GM19467 (cell line): ENCODE measurements around the gene IER5L.
A peak's percentile ranks its signal among the peaks of the same experiment; 100 is the strongest.
"Not testable (repeated sequence)": the region's sequence is repeated elsewhere in the genome, so short reads cannot be mapped to it uniquely, and the experiment has no call there.

ENCODE experiments used
- ATAC-seq: cut with Tn5 transposase; IDR thresholded peaks from one replicate; pipeline ENCODE4 v1.9.1; 2021; ENCODE audit warnings: mild to moderate bottlenecking, moderate library complexity; ENCODE audit not compliant: unreplicated experiment

The IER5L gene

DNA sequence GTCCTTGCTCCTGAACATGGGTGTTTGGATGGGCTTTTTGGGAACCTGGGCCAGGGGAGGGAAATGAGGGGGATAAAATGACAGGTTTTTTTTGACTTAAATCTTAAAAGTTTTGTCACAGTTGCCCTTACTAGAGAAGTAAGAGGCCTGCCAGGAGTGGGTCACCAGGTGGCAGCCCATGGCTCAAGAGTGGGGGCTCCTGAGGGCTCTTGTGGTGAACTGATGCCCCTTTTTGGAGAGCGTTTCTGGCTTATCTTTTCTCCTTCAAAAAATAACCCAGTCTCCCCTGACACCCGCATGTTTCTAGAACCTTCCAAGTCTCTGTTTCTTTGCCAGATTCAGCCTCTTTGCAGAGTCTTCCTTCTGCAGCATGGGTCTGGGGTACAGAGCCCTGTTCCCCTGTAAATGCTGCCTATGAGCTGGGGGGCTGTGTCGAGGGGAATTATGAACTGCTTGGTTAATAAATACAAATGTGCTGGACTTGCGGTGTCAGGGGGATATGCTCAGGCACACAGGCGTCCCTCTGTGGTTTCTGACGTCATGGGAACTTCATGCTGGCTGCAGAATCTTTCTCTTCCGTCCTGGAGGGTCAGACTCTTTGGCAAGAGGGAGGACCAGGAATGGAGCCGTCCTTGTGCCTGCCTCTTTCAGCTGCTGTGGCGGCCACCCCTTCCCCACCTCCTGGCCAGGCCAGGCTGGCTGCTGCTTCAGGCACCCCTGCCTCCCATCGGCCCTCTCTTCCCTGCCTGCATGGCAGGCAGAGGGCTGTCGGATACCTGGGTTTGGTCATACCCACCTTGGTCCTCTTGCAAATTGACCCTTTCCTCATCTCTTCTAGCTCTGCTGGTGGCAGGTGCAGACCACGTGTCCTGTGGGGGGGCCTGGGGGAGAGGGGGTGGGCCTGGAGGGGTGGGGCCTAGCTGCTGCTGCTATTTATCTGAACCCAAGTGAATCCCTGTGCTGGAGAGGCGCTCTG, 36.7 kb downstream of the IER5L start:
- no peak for ATAC-seq

DNA sequence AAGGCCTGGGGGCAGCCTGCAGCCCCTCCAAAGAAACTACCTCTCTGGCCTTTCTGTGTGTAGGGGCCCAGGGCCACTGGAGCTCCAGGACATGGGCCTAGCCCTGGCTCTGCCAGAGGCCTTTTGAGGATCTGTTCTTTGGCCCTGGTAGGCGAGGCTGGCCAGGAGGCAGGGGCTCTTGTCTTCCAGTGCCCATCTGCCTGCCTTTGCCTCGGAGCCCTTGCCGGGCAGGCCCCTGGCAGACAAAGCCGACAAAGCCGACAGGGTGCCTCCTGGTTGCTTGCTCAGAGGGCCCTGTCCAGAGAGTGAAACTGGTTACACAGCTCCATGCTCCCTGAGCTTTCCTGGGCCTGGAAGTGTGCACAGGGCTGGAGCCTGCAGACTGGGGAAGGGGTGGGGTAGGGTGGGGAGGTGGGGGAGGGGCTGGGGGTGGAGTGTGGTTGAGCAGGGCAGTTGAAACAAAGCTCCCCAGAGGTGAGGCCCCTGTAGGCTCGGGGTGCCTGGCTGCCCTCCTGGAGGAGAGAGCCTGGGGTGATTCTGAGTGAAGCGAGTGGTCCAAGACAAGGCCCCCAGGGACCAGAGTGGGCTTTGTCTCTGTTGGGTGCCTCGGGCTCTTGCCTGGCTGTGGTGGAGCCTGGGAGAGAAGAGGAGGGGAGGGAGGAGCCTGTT, 37.5 kb downstream of the IER5L start:
- ATAC-seq, result peak; percentile 10

DNA sequence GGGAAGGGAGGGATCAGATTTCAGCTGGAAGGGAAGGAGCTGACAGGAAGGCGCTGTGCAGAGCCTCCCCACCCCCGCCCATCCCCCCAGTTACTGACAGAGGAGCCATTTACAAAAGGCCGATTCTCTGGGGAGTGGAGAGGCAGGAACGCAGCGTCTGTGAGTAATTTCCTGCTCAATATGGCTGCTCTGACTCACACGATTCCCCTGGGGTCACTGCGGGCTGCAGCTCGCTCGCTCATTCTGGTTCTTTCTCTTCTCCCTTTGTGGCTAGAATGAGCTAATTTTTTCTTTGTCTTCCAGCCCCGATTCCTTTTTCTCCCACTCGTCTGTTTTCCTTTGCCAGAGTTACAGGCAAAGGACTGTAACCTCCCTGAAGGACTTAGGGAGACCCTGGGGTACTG, 38.1 kb downstream of the IER5L start:
- peak; percentile 47 for ATAC-seq

GRCh38 chr9:129139233-129139992, 38.6 kb downstream of the IER5L start:
- no peak for ATAC-seq

DNA sequence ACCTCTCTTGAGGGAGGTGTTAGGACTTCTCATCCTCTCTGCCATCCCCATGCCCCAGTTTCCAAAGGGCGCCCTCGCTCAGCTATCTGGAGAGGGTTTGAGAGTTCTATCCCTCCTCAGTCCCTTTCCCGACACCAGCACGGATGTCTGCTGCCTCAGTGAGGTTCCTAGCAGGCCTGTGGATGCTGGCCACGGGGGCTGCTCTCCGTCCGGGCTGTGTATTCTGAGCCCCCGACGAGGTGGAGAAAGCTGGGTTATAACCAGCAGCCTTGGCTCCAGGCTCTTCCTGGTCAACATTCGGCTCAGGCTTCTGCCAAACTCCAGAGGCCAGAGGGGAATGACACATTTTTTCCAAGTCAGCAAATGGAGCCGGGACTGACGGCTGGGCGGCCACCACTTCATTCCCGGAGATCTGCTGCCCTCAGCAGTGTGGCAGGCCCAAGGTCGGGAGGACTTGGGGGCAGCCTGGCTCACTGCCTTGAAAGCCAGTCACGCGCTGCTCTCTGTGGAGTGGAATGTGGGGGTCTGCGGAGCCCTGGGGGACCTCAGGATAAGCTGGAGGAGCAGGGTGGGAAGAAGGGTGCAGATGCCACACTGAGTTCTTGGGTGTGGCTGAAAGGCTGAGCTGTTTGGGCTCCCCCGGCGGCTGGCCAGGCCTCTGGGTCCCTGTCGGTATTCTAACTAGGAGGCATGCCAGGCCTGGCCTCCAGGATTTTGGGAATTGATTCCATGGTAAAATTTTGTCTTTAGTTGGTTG, 39.4 kb downstream of the IER5L start:
- no peak for ATAC-seq

DNA sequence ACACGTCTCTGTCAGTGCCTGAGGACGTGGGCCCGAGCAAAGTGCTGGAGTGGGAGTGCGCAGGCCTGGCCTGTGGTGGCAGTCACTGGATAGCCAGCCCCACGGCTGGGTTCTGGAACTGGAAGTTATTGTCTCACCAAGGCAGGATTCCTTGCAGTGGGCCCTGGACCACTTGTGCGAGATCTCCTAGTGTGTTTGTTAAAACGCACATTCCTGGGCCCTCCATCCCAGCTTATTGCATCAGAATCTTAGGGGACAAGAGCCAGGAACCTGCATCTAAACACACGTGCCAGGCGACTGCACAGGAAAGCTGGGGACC, 40.0 kb downstream of the IER5L start:
- no peak for ATAC-seq

DNA sequence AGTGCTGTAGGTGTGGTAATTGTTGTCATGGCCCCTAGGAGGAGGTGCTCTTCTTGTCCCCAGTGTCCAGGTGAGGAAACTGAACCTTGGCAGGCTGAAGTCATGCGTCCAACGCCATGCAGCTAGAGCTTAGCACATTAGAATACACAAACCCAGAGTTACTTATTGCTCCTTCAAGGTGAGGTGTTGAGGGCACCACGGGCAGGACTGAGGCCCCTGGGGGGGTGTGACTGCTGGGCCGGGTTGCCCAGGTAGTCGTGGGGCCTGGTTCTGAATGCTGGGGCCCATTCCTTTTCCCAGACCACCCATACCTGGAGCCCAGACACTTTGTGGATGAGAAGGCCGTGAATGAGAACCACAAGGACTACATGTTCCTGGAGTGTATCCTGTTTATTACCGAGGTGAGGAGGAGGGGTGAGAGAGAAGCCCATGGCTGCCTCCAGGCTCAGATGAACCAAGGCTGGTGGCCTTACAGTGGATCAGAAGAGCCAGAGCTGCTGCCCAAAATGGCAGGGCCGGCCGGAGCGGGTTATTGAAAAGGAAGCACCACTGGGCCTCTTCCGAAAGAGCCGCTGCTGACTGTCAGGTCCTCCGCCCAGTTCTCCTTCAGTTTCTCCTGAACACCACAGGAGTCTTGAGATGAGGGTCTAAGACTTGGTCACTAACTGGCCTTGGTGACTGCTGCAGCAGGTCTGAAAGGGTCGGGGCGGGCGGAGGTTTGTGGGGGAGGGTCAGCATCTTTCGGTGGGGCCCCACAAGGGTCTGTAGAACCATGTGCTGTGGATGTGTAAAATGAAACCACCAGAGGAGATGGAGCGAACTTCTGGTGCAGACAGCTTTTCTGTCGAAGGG, 40.5 kb downstream of the IER5L start:
- ATAC-seq, result no peak

GRCh38 chr9:129136446-129137035, 41.5 kb downstream of the IER5L start:
- ATAC-seq, result no peak

- no peak for ATAC-seq
Observed at GRCh38 chr9:129135476-129135875, 42.6 kb downstream of the IER5L start.

GRCh38 chr9:129133082-129133481, 45.0 kb downstream of the IER5L start:
- ATAC-seq, result no peak

- ATAC-seq, result peak; percentile 63
Observed at GRCh38 chr9:129131300-129132145, 46.5 kb downstream of the IER5L start.

DNA sequence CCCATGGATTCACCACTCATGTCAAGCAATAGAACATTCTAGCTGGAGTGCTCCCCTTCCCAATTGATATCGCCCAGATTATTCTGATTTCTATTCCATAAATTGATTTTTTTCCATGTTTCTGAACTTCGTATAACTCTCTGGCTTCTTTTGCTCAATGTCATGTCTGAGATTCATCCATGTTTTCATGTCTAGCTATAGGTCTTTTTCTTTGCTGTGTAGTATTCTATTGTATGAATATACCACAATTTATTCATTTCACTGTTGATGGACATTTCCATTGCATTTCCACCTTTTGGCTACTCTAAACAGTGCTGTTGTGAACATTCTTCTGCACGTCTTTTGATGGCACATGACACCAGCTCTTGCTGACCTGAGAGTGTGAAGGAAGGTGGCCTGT, 47.3 kb downstream of the IER5L start:
- ATAC-seq, result no peak

- ATAC-seq, result not testable (repeated sequence)
Observed at GRCh38 chr9:129130271-129130670, 47.8 kb downstream of the IER5L start.

DNA sequence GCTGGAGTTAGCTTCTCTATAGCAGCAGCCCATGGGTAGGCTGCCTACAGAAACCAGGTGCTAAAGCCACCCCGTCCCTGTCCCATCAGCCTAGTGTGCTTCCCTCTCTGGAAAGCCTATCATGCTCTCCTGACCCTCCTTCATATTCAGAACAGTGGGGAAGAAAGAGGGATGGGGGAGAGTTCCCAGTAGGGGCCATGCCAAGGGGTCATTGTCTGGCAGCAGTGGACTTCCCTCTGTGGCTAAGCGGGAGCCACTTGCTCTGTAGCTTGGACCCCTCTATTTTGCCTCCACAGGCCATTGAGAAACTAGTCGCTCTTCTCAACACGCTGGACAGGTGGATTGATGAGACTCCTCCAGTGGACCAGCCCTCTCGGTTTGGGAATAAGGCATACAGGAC, 49.4 kb downstream of the IER5L start:
- no peak for ATAC-seq

DNA sequence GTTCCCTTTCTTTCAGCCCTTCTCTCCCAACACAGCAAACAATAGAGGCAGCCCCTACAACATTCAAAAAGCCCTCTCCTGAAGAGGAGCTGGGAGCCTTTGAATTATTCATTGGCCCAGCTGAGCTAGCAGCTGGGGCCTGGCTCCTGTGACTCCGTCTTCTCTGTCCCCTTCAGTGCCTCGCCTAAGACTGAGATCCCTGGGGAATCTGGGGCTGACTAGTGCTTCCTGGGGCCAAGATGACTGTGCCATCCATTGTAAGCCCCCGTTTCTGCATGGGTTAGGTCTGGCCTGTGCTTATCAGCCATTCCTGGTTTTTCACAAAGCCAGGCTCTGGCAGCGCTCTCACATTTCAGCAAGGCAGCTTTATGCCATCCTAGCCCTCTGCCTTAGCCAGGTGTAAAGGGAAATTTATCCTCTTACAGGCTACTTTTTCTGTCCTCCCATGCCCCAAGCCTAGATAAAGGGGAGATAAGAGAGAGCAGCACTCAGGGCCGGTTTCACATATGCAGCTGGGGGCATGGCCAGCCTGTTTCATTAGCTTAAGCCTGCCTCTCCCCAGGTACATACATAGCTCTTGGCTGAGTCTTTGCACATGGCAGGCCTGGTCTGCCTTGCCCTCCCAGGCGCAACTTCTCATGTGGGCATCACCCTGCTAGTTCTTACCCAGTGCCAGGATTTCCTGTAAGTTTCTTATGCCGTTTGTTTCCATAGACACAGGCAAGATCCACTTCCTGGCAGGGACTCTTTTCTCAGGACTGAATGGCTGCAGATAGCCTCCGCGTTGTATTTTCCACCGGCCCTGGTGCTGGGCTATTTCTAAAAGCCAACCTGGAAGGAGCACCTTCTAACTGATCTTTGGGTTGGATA, 51.1 kb downstream of the IER5L start:
- ATAC-seq, result no peak
